HCT116 (cell line): Measurements from ENCODE around the gene SIGLEC7. TPM values are rescaled to one million over a fixed set of nuclear protein-coding genes. Genes with fewer than 3 reads are reported as not detected.

Source experiments
- ATAC-seq: fragments of 200-7000 bp; cut with Tn5 transposase; 2 replicates; pipeline ENCODE4 v1.9.1; 2020; ENCODE audit warnings: mild to moderate bottlenecking, moderate library complexity
- BruUV-seq: library from RNA; stranded (reverse); fragments of 400-500 nt; replicated peaks from 2 replicates; lab custom pipeline; 2021; lab: Mats Ljungman, UMichigan
- CTCF ChIA-PET: fragments of 300-600 bp; sonication (Branson Sonifier 250); formaldehyde crosslinking; loops from one replicate; lab custom pipeline; 2021; ENCODE audit warnings: antibody characterized with exemption; lab: Charles Lee
- POLR2A ChIA-PET: fragments of 300-600, 350-600 bp; sonication (Branson Sonifier 250); formaldehyde crosslinking; loops from one replicate; lab custom pipeline; 2021; ENCODE audit warnings: antibody characterized with exemption; lab: Charles Lee
- RAD21 ChIA-PET, 2 experiments: fragments of 300-600 bp; sonication (Branson Sonifier 250); formaldehyde crosslinking; loops; one replicate each; lab custom pipeline; 2023; ENCODE audit warnings: low total read pairs in 2 of 2; ENCODE audit not compliant: uncharacterized antibody in 2 of 2, unreplicated experiment in 2 of 2, low non-redundant PET in 1 of 2; lab: Charles Lee
- DNase-seq: peaks from one replicate; pipeline ENCODE4 v3.0.0-alpha.2; 2010; ENCODE audit warnings: low read depth, low spot score
- H2AFZ ChIP-seq: fragments of 200-600 bp; shearing (Covaris generic), sonication (generic); 2 replicates; pipeline ENCODE4 v1.6.1; 2017; ENCODE audit warnings: low read depth, mixed run types, mixed read lengths, antibody characterized with exemption, low read length; ENCODE audit not compliant: poor library complexity, severe bottlenecking
- H3K27ac ChIP-seq: 2 replicates; pipeline ENCODE4 v1.5.1; 2012; ENCODE audit warnings: low read depth, low read length
- H3K27me3 ChIP-seq: fragments of 200-600 bp; sonication (generic); 2 replicates; pipeline ENCODE4 v1.6.1; 2016; ENCODE audit warnings: mixed run types, low read length, mixed read lengths; ENCODE audit not compliant: insufficient read depth
- H3K36me3 ChIP-seq, 2 experiments: fragments of 200-500 bp in 1 of 2; fragments of 200-600 bp in 1 of 2; sonication (Bioruptor generic) in 1 of 2; sonication (generic) in 1 of 2; 2 replicates each; pipeline versions ENCODE4 v1.5.1 to v1.6.1; 2014 to 2016; ENCODE audit warnings: low read length in 2 of 2, inconsistent platforms in 1 of 2, mixed read lengths in 1 of 2, mixed run types in 1 of 2; ENCODE audit not compliant: insufficient read depth in 2 of 2, control insufficient read depth in 1 of 2
- H3K4me1 ChIP-seq, 2 experiments: fragments of 200-600 bp in 1 of 2; sonication (generic) in 1 of 2; 2 replicates each; pipeline versions ENCODE4 v1.5.1 to v1.6.1; 2012 to 2017; ENCODE audit warnings: low read length in 2 of 2, inconsistent platforms in 1 of 2, mild to moderate bottlenecking in 1 of 2, mixed read lengths in 1 of 2, mixed run types in 1 of 2, moderate library complexity in 1 of 2; ENCODE audit not compliant: insufficient read depth in 2 of 2, control insufficient read depth in 1 of 2
- H3K4me2 ChIP-seq: fragments of 200-600 bp; sonication (generic); 2 replicates; pipeline ENCODE4 v1.6.1; 2017; ENCODE audit warnings: mixed run types, low read length, mixed read lengths
- H3K4me3 ChIP-seq, 2 experiments: fragments of 200-600 bp in 1 of 2; sonication (generic) in 1 of 2; replicated peaks in 1 of 2; 2 replicates each; pipeline ENCODE4 v1.5.1; 2011 to 2016; ENCODE audit warnings: low read length in 2 of 2, control low read depth in 1 of 2, low read depth in 1 of 2, mild to moderate bottlenecking in 1 of 2, mixed read lengths in 1 of 2, mixed run types in 1 of 2
- H3K79me2 ChIP-seq: fragments of 200-600 bp; sonication (generic); 2 replicates; pipeline ENCODE4 v1.6.1; 2017; ENCODE audit warnings: mild to moderate bottlenecking, mixed run types, low read length, moderate library complexity, mixed read lengths; ENCODE audit not compliant: insufficient read depth
- H3K9ac ChIP-seq: fragments of 200-600 bp; sonication (generic); 2 replicates; pipeline ENCODE4 v1.6.1; 2016; ENCODE audit warnings: low read length, mixed read lengths
- H3K9me2 ChIP-seq: fragments of 200-600 bp; sonication (generic), shearing (Covaris generic); 2 replicates; pipeline ENCODE4 v1.6.1; 2017; ENCODE audit warnings: mixed run types, mild to moderate bottlenecking, moderate library complexity; ENCODE audit not compliant: insufficient read depth
- H3K9me3 ChIP-seq, 2 experiments: fragments of 200-500 bp in 1 of 2; fragments of 200-600 bp in 1 of 2; sonication (Bioruptor generic) in 1 of 2; sonication (generic) in 1 of 2; 2 replicates each; pipeline ENCODE4 v1.6.1; 2014 to 2017; ENCODE audit warnings: low read length in 2 of 2, mixed read lengths in 2 of 2, inconsistent platforms in 1 of 2, low read depth in 1 of 2, mild to moderate bottlenecking in 1 of 2, mixed run types in 1 of 2, moderate library complexity in 1 of 2; ENCODE audit not compliant: control insufficient read depth in 1 of 2, insufficient read depth in 1 of 2
- H4K20me1 ChIP-seq: fragments of 200-600 bp; sonication (generic), shearing (Covaris generic); 2 replicates; pipeline ENCODE4 v1.6.1; 2017; ENCODE audit warnings: mixed run types, mild to moderate bottlenecking, moderate library complexity; ENCODE audit not compliant: insufficient read depth
- CBX3 ChIP-seq: IDR thresholded peaks from 2 replicates; pipeline ENCODE4 v1.6.1; 2012; ENCODE audit warnings: low read depth
- EGR1 ChIP-seq: IDR thresholded peaks from 2 replicates; pipeline ENCODE4 v1.6.1; 2012; ENCODE audit warnings: low read depth
- ELF1 ChIP-seq: IDR thresholded peaks from 2 replicates; pipeline ENCODE4 v1.6.1; 2012; ENCODE audit warnings: low read depth, borderline replicate concordance
- EZH2phosphoT487 ChIP-seq: fragments of 200-600 bp; IDR thresholded peaks from 2 replicates; pipeline ENCODE4 v1.6.1; 2018; ENCODE audit warnings: antibody characterized with exemption, borderline replicate concordance
- POLR2A ChIP-seq: IDR thresholded peaks from 2 replicates; pipeline ENCODE4 v1.7.0; 2011; ENCODE audit warnings: borderline replicate concordance; ENCODE audit not compliant: insufficient read depth, insufficient read length; ENCODE audit errors: extremely low read depth
- TCF7L2 ChIP-seq: IDR thresholded peaks from 2 replicates; pipeline ENCODE4 v1.7.0; 2011; ENCODE audit warnings: borderline replicate concordance, inconsistent platforms; ENCODE audit not compliant: insufficient read depth, insufficient read length; ENCODE audit errors: extremely low read depth
- YY1 ChIP-seq: IDR thresholded peaks from 2 replicates; pipeline ENCODE4 v1.6.1; 2011; ENCODE audit warnings: low read length, low read depth, moderate library complexity, mild to moderate bottlenecking; ENCODE audit not compliant: insufficient replicate concordance; ENCODE audit errors: extremely low read depth
- ZFX ChIP-seq: fragments of 450-650 bp; IDR thresholded peaks from 2 replicates; pipeline ENCODE4 v1.6.1; 2017
- intact Hi-C: fragments of 100-400 bp; cut with micrococcal nuclease; formaldehyde crosslinking; loops from 2 replicates; pipeline ENCODE4 v1.10.0; 2022
- total RNA-seq: library from RNA; stranded (reverse); gene quantifications from one replicate; pipeline ENCODE4 v1.2.1, GENCODE V29; 2021; ENCODE audit not compliant: unreplicated experiment
- TF ChIP-seq, protein P1 (sequence below), 3 experiments: fragments of 200-600 bp in 1 of 3; sonication (generic) in 1 of 3; IDR thresholded peaks in 2 of 3; conservative IDR thresholded peaks in 1 of 3; 2 replicates each; pipeline ENCODE4 v1.5.1; 2012 to 2017; ENCODE audit warnings: low read depth in 2 of 3, low read length in 2 of 3, antibody characterized with exemption in 1 of 3, borderline replicate concordance in 1 of 3, control low read depth in 1 of 3, mild to moderate bottlenecking in 1 of 3, mixed read lengths in 1 of 3, mixed run types in 1 of 3, moderate library complexity in 1 of 3; ENCODE audit not compliant: insufficient read depth in 1 of 3

Gene SIGLEC7
- total RNA-seq, 1 experiment from 2014 or later: not detected

DNA sequence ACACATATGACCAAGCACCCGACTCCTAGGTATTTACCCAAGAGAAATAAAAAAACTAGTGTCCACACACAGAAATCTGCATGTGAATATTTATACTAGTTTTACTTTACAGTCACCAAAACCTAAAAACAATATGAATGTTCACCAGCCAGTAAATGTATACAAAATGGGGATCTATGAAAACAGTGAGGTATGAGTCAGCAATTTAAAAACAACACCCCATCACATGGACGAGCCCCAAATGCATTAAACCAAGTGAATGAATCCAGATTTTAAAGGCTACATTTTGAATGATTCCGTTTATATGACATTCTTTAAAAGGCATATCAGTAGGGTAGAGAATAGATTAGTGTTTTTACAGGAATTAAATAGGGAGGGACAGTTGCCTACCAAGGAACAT, 22.1 kb downstream of the SIGLEC7 start:
- DNase-seq (no peak), ATAC-seq (no peak)
- no peaks in the 10 kb centered on the region for H3K9me3 ChIP-seq
- intact Hi-C loops: no loop called here
- peak overlapping the region; percentile 76 for H2AFZ ChIP-seq
- no peaks in the 10 kb centered on the region for H4K20me1 ChIP-seq
- no peak overlapping the region for H3K27ac ChIP-seq
- no peaks in the 10 kb centered on the region for H3K79me2 ChIP-seq
- no peaks in the 10 kb centered on the region for H3K27me3 ChIP-seq
- no TSS peak for BruUV-seq
- RAD21 ChIA-PET: no interaction called here
- POLR2A ChIA-PET: no interaction called here
- no peak overlapping the region for H3K4me3 ChIP-seq
- no peak overlapping the region for H3K4me2 ChIP-seq
- peaks cover 0 to 6% of the 10 kb centered on the region in 2 experiments; a peak in 1 of 4 replicates for H3K4me1 ChIP-seq
- no peak overlapping the region for H3K9ac ChIP-seq
- H3K9me2 ChIP-seq: no peaks in the 10 kb centered on the region
- CTCF ChIA-PET: no interaction called here
- no peak for TF ChIP-seq CBX3
- TF ChIP-seq, protein P1, sequence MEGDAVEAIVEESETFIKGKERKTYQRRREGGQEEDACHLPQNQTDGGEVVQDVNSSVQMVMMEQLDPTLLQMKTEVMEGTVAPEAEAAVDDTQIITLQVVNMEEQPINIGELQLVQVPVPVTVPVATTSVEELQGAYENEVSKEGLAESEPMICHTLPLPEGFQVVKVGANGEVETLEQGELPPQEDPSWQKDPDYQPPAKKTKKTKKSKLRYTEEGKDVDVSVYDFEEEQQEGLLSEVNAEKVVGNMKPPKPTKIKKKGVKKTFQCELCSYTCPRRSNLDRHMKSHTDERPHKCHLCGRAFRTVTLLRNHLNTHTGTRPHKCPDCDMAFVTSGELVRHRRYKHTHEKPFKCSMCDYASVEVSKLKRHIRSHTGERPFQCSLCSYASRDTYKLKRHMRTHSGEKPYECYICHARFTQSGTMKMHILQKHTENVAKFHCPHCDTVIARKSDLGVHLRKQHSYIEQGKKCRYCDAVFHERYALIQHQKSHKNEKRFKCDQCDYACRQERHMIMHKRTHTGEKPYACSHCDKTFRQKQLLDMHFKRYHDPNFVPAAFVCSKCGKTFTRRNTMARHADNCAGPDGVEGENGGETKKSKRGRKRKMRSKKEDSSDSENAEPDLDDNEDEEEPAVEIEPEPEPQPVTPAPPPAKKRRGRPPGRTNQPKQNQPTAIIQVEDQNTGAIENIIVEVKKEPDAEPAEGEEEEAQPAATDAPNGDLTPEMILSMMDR (IDR thresholded peaks at IDR 0.05 in 2 of 3, conservative IDR thresholded peaks at IDR 0.05 in 1 of 3; ENCODE audit: borderline replicate concordance in 1 of 3, insufficient read depth in 1 of 3, low read depth in 2 of 3, low read length in 2 of 3): no peak
- TF ChIP-seq YY1: no peak
- no peak for TF ChIP-seq EGR1
- TF ChIP-seq POLR2A: no peak
- no peak for TF ChIP-seq ZFX
- no peak for TF ChIP-seq TCF7L2
- TF ChIP-seq EZH2phosphoT487: no peak
- no peak for TF ChIP-seq ELF1
- no peaks in the 10 kb centered on the region for H3K36me3 ChIP-seq
